GM19395 (cell line): ENCODE data around the gene GNG14.
A peak's percentile ranks its signal among the peaks of the same experiment; 100 is the strongest.
"Not testable (repeated sequence)": the region's sequence is repeated elsewhere in the genome, so short reads cannot be mapped to it uniquely, and the experiment has no call there.

Source experiments
- ATAC-seq: cut with Tn5 transposase; IDR thresholded peaks from one replicate; pipeline ENCODE4 v1.9.1; 2021; ENCODE audit warnings: mild to moderate bottlenecking, moderate library complexity; ENCODE audit not compliant: unreplicated experiment

The GNG14 gene

GRCh38 chr19:12723381-12723640, 35.5 kb downstream of the GNG14 start:
- no peak for ATAC-seq

DNA sequence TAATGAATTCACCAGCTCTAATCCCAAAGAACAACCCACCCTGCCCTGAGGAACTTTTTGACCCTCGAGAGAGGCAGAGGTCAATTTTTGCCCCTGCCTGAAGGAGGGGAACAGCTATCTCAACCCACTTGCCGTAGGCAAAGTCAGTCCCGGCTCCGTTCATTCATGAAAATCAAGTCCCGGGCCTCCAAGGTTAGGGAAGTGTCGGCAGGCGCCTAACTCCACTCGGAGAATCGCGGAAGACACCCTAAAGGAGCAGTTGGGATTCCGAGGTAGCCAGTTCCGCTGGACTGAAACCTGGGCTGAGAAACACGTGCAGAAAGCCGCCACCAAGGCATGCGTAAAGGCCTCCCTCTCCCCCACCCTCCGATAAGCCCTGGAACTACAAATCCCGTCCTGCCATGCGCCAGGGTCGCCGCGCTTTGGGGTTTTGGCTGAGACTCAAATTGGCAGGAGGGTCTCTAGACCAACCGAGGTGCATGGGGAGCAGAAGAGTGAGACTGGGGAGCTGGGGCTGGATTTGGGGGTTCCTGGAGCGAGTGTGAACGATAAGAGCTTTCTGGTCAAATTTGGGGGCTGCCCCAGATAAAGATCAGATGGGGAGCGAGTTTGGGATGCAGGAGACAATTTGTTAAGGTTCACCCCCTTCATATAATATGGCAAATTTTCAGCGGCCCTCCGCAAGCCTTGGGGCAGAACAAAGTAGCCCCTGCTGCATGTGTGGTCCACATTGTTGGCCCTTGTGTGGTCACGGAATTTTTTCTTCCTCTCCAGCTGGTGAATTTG, 36.0 kb downstream of the GNG14 start, which contains the start of gene TNPO2:
TNPO2 (minus strand) TSS at position 292 of the 786 bp plus-strand sequence. CDS start 2,955 bp downstream, outside the sequence.
- ATAC-seq, result no peak

DNA sequence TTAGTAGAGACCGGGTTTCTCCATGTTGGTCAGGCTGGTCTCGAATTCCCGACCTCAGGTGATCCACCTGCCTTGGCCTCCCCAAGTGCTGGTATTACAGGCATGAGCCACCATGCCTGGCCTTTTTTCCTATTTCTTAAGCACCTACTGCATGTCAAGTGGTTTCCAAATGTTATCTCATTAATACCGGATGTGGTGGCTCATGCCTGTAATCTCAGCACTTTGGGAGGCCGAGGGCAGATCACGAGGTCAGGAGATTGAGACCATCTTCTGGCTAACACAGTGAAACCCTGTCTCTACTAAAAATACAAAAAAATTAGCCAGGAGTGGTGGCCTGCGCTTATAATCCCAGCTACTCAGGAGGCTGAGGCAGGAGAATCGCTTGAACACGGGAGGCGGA, 37.8 kb downstream of the GNG14 start:
- ATAC-seq, result not testable (repeated sequence)

GRCh38 chr19:12726988-12727316, 39.2 kb downstream of the GNG14 start:
- no peak for ATAC-seq

- no peak for ATAC-seq
These were observed 40.1 kb downstream of the GNG14 start for GRCh38 chr19:12727745-12728433.

DNA sequence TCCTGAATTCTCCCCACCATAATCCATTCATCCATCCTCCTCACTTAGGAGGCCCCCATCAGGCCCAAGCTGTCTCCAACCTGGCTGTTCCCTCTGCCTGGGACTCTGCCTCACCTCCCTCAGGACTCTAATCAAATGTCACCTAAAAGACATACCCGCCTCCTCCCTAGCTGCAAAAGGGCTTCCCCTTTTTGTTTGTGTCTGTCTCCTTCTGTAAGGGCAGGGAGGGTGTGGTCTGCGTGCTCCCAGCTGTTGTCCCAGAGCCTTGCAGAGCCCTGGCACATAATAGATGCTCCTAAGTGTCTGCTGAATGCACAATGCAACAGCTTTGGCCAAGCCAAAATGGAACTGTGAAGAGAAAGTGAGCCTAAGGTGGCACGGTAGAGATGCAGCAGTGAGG, 42.3 kb downstream of the GNG14 start:
- no peak for ATAC-seq

DNA sequence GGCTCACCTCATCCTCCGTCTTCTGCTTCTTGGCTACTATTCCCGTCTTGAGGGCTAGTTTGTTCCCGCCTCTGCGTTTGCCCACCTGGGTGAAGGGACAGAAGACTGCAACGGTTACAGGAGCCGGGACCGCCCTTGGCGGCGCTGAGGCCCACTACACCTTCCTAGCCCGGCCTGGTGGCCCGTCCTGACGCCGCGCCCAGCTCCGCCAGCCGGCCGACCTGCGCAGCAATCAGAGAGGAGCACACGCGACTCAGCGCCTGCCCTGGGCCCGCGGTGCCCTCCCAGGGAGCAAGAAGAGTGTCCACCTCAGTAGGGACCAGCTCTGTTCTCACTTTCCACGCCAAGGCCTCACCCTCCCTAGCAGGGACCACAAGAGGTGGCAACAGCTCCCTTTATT, 43.5 kb downstream of the GNG14 start:
- ATAC-seq, result no peak

GRCh38 chr19:12733369-12734214, 45.8 kb downstream of the GNG14 start:
- ATAC-seq, result no peak

- ATAC-seq, result peak; percentile 83
These were observed 49.4 kb downstream of the GNG14 start, which contains the start of gene GET3 for GRCh38 chr19:12736995-12737834. Gene GET3, plus strand, starts transcription at chr19:12737497. Its CDS starts 9 bp downstream, at chr19:12737506.

- no peak for ATAC-seq
These were observed 50.1 kb downstream of the GNG14 start for GRCh38 chr19:12737835-12738351.
